ENCODE results near the gene DERL3. TPM values are rescaled to one million over a fixed set of nuclear protein-coding genes. Genes with fewer than 3 reads are reported as not detected.

Gene DERL3
- total RNA-seq, 4 donors from 2014 or later, result 1.7 TPM; not detected in 3

GRCh38 chr22:23787600-23787896 is 51.3 kb downstream of the DERL3 start:
- Histone ChIP-seq H3K27ac (peak overlapping the region in 3 of 4 donors; percentile 96 to 100 (median 99)), H3K4me3 (peak overlapping the region; percentile 54 to 97), H3K36me3 (peaks cover 0 to 13% of the 10 kb centered on the region in 2 donors), H3K4me1 (peaks cover 0 to 64% (median 11%) of the 10 kb centered on the region in 3 donors), H3K9me3 (no peaks in the 10 kb centered on the region), H3K27me3 (no peaks in the 10 kb centered on the region)
- no peak for TF ChIP-seq POLR2A (IDR thresholded peaks at IDR 0.05)
- TF ChIP-seq POLR2AphosphoS5 (IDR thresholded peaks at IDR 0.05), result no peak
- TF ChIP-seq EP300 (IDR thresholded peaks at IDR 0.05), result no peak
- no peak for TF ChIP-seq CTCF (IDR thresholded peaks at IDR 0.05)
- no peak for ATAC-seq
- 0% methylated on average over 3 of the region's 5 CpGs; no CpG with 5 or more reads in 1 of the 2 donors for WGBS, 2 donors (ENCODE audit: low coverage in 1 of 2)

DNA sequence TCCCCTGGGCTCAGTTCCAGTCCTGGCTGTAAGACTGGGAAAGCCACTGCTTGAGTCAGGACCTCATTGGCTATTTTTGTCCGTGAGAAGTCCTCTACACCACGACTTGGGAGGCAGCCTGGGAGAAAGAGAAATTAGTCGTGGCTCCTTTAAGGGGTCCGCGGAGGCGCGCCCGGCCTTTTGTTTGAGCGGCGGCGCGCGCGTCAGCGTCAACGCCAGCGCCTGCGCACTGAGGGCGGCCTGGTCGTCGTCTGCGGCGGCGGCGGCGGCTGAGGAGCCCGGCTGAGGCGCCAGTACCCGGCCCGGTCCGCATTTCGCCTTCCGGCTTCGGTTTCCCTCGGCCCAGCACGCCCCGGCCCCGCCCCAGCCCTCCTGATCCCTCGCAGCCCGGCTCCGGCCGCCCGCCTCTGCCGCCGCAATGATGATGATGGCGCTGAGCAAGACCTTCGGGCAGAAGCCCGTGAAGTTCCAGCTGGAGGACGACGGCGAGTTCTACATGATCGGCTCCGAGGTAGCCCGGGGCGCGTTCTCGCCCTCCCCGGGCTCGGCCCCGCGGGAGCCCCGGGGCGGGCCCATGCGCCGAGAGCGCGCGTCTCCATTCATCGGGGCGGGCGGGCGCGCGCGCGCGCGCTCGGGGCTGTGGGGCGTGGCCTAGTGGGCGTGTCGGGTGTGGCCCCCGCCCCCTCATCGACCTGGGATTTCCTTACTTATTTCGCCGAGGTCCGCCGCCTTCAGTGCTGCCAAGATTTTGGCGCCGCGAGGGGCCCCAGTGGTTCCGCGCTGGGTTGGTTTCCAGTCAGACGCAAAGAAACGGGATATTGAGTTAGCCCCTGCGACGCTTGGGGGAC is 51.8 kb downstream of the DERL3 start, which contains the start of gene SMARCB1:
Gene SMARCB1 (plus strand): TSS at position 215 of the 848 bp plus-strand sequence. CDS start 204 bp downstream, at position 419.
- Histone ChIP-seq H3K9me3 (no peaks in the 10 kb centered on the region), H3K27me3 (no peaks in the 10 kb centered on the region), H3K4me1 (peaks cover 0 to 61% (median 11%) of the 10 kb centered on the region in 3 donors), H3K4me3 (peak within 1 kb of the TSS; percentile 54 to 97), H3K27ac (peak within 1 kb of the TSS; percentile 81 to 100 (median 98)), H3K36me3 (peaks cover 0 to 7% of the 10 kb centered on the region in 2 donors)
- peak; percentile 94 for ATAC-seq
- TF ChIP-seq CTCF (IDR thresholded peaks at IDR 0.05) (peak in 1 of 4 experiments; percentile 2), POLR2A (IDR thresholded peaks at IDR 0.05) (peak; percentile 83 to 87), EP300 (IDR thresholded peaks at IDR 0.05) (no peak), POLR2AphosphoS5 (IDR thresholded peaks at IDR 0.05) (peak; percentile 44)
- 0% methylated on average over 3 of the region's 97 CpGs; no CpG with 5 or more reads in 1 of the 2 donors for WGBS, 2 donors (ENCODE audit: low coverage in 1 of 2)

DNA sequence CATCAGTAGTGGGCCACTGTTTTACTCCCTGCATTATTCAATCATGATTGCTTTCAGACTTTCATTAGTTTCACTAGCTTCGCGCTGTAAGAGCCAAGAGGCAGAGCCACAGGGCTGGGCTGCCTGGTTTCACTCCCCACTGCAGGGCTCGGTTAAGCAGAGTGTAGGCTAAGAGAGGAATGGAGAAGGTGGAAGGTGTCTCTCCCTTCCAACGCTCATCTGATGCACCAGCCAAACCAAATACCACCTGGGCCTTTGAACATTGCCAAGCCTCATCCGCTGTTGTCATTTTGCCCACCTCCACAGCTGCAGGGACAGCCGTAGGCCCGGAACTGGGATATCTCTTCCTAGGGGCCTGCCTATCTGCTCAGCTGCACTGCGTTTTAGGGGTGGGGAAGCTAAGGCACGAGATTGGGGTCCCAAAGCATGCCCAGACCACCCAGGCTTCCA is 52.5 kb downstream of the DERL3 start:
- peak overlapping the region; percentile 81 to 100 (median 98) for H3K27ac ChIP-seq
- 8 to 24% methylated on average over 4 to 5 of the region's 9 CpGs for WGBS, 2 donors (ENCODE audit: low coverage in 1 of 2)
- H3K36me3 ChIP-seq, result peaks cover 0 to 3% of the 10 kb centered on the region in 2 donors
- ATAC-seq, result no peak
- H3K9me3 ChIP-seq, result no peaks in the 10 kb centered on the region
- peak overlapping the region in 1 of 2 donors; percentile 97 for H3K4me3 ChIP-seq
- H3K4me1 ChIP-seq, result peaks cover 0 to 54% (median 11%) of the 10 kb centered on the region in 3 donors
- TF ChIP-seq POLR2A (IDR thresholded peaks at IDR 0.05), result no peak
- TF ChIP-seq CTCF (IDR thresholded peaks at IDR 0.05), result peak in 1 of 4 experiments; percentile 17
- H3K27me3 ChIP-seq, result no peaks in the 10 kb centered on the region

Small RNA genes lying within 50 kb of the gene (small RNA-seq; reads per million reads assigned to genes)
- gene RN7SL268P, result 0 reads per million in 4 donors

Other genes with a start within 250 kb of the DERL3 start
- 1 to 10 TPM in 1 of 4 donors, not detected in 3; 2.2 TPM for gene DRICH1, start 206.7 kb downstream of the DERL3 start, total RNA-seq
- gene RGL4, start 148.0 kb downstream of the DERL3 start, total RNA-seq, result under 1 TPM in 1 of 4 donors, not detected in 3; 0.27 TPM
- 1 to 10 TPM; 3.5 to 8.0 (median 5.5) TPM for gene ZNF70, start 87.9 kb downstream of the DERL3 start, total RNA-seq
- 1 to 10 TPM in 1 of 4 donors, not detected in 3; 1.9 TPM for gene VPREB3, start 84.6 kb downstream of the DERL3 start, total RNA-seq
- gene C22orf15, start 76.0 kb downstream of the DERL3 start, total RNA-seq, result under 1 TPM in 2 of 4 donors, not detected in 2; 0.54 to 0.81 TPM
- 10 to 100 TPM in 3 of 4 donors, 1 to 10 TPM in 1; 2.0 to 40.6 (median 28.1) TPM for gene CHCHD10, start 71.0 kb downstream of the DERL3 start, total RNA-seq
- gene MMP11, start 66.2 kb downstream of the DERL3 start, total RNA-seq, result 10 to 100 TPM in 2 of 4 donors, 1 to 10 TPM in 2; 2.3 to 11.0 (median 9.7) TPM
- gene SMARCB1, start 52.0 kb downstream of the DERL3 start, total RNA-seq, result 10 to 100 TPM; 27.9 to 58.8 (median 32.7) TPM
- 10 to 100 TPM in 3 of 4 donors, 1 to 10 TPM in 1; 7.3 to 39.8 (median 18.8) TPM for gene SLC2A11, start 18.9 kb upstream of the DERL3 start, total RNA-seq
- gene MIF, start 55.4 kb upstream of the DERL3 start, total RNA-seq, result 100 to 1,000 TPM; 164 to 261 (median 237) TPM
- gene GSTT2B, start 122.2 kb upstream of the DERL3 start, total RNA-seq, result 10 to 100 TPM in 2 of 4 donors, not detected in 2; 10.8 to 12.3 TPM
- 1 to 10 TPM in 2 of 4 donors, not detected in 2; 2.2 to 3.4 TPM for gene DDTL, start 127.9 kb upstream of the DERL3 start, total RNA-seq
- gene DDT, start 135.4 kb upstream of the DERL3 start, total RNA-seq, result 100 to 1,000 TPM; 100 to 136 (median 123) TPM
- gene GSTT2, start 141.1 kb upstream of the DERL3 start, total RNA-seq, result 1 to 10 TPM in 1 of 4 donors, not detected in 3; 3.0 TPM
- under 1 TPM in 1 of 4 donors, not detected in 3; 0.23 TPM for gene GSTT4, start 166.4 kb upstream of the DERL3 start, total RNA-seq
- gene CABIN1, start 172.3 kb upstream of the DERL3 start, total RNA-seq, result 10 to 100 TPM; 37.9 to 75.4 (median 52.1) TPM

Data from gastroesophageal sphincter (tissue), 4 donors.